GM23248 (cell line): ENCODE data around the gene CRHBP.
"Not testable (repeated sequence)": the region's sequence is repeated elsewhere in the genome, so short reads cannot be mapped to it uniquely, and the experiment has no call there.

Source experiments
- EZH2 ChIP-seq: fragments of 200-600 bp; sonication (generic); IDR thresholded peaks from 2 replicates; pipeline ENCODE4 v1.6.1; 2018; ENCODE audit warnings: antibody characterized with exemption, mild to moderate bottlenecking; ENCODE audit not compliant: insufficient read depth, poor library complexity, severe bottlenecking
- EZH2phosphoT487 ChIP-seq: fragments of 200-600 bp; sonication (generic); IDR thresholded peaks from 2 replicates; pipeline ENCODE4 v1.6.1; 2018; ENCODE audit warnings: antibody characterized with exemption, moderate library complexity, mild to moderate bottlenecking, low read depth; ENCODE audit not compliant: insufficient read depth

GRCh38 chr5:76998251-76998650 is 45.4 kb downstream of the CRHBP start:
- not testable (repeated sequence) for TF ChIP-seq EZH2, EZH2phosphoT487
